D721Med (cell line): ENCODE data around the gene ANKRD33B.

Source experiments
- DNase-seq: peaks from one replicate; pipeline ENCODE4 v3.0.0; 2011; ENCODE audit warnings: low spot score; ENCODE audit not compliant: insufficient read length
- FAIRE-seq: peaks from 2 replicates; lab custom pipeline; 2011; peaks lifted over from hg19 to GRCh38; lab: Jason Lieb, UNC
- TF ChIP-seq, protein P1 (sequence below): IDR thresholded peaks from 2 replicates; pipeline ENCODE4 v1.5.1; 2012; ENCODE audit warnings: mild to moderate bottlenecking, control low read depth; ENCODE audit not compliant: insufficient read depth; ENCODE audit errors: missing control alignments

The ANKRD33B gene

DNA sequence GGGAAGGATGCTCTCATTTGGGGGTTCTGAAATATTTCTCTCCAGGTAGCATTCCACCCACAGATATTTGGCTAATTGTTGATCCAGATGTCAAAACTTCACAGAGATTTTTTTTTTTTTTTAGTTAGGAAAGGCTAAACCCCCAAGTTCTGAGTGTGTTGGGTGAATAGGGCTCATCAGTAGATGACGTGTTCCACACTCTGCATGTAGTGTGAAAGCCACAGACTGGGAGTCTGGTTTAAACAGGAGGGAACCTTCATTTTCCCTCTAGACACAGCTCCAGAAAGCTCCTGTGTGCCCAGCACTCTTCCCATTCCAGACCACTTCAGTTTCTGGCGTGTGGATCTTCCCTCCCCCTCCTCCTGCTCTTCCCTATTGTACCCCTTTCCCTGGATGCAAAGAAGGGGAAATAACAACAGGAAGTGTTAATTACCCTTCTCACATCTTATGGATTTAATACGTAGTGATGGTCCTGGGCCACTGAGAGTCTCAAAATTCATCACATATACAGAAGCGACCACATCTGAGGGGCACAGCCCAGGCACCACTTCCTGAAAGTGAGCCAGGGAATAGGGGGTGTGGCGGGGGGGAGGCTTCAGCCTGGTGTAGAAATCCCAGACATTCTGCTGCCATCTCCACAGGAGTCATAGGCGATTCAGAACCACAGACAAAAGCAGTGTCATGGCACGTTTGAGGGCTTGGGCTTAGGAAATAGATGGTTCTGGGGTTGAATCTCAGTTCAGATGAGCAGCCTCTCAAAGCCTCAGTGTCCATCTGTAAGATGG, 132.1 kb downstream of the ANKRD33B start:
- DNase-seq (no peak), FAIRE-seq (no peak)
- TF ChIP-seq, protein P1, sequence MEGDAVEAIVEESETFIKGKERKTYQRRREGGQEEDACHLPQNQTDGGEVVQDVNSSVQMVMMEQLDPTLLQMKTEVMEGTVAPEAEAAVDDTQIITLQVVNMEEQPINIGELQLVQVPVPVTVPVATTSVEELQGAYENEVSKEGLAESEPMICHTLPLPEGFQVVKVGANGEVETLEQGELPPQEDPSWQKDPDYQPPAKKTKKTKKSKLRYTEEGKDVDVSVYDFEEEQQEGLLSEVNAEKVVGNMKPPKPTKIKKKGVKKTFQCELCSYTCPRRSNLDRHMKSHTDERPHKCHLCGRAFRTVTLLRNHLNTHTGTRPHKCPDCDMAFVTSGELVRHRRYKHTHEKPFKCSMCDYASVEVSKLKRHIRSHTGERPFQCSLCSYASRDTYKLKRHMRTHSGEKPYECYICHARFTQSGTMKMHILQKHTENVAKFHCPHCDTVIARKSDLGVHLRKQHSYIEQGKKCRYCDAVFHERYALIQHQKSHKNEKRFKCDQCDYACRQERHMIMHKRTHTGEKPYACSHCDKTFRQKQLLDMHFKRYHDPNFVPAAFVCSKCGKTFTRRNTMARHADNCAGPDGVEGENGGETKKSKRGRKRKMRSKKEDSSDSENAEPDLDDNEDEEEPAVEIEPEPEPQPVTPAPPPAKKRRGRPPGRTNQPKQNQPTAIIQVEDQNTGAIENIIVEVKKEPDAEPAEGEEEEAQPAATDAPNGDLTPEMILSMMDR, result no peak

DNA sequence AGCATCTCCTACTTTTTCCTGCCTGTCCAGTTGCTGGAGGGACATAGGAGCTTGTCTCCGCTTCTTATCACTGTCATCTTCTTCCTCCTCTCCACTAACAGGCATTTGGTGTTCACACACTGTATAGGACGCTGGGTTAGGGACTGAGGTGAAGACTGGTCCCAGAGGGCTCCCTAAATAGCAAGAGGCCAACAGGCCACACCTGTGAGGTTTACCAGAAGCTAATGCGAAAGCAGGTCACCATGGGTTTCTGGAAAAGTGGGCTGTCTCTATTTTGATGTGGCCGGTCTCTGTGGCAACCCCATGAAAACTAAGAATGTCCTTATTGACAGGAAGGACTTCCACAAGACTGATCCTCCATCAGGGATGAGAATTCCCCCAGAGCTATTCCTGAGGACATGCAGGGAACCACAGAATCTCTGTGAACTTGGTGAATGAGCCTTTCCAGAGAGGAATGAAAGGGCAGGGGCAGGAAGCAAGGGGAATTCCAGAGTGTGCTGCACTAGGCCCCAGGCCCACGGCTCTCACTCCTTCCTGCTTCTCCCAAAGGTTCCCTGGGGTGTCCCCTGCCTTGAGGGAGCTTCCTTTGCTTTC, 135.5 kb downstream of the ANKRD33B start:
- FAIRE-seq, result no peak
- TF ChIP-seq, protein P1, result no peak
- DNase-seq, result no peak

GRCh38 chr5:10699987-10700386, 136.1 kb downstream of the ANKRD33B start:
- DNase-seq (no peak), FAIRE-seq (no peak)
- TF ChIP-seq, protein P1, result no peak

GRCh38 chr5:10700516-10700915, 136.6 kb downstream of the ANKRD33B start:
- DNase-seq (no peak), FAIRE-seq (no peak)
- TF ChIP-seq, protein P1, result no peak

DNA sequence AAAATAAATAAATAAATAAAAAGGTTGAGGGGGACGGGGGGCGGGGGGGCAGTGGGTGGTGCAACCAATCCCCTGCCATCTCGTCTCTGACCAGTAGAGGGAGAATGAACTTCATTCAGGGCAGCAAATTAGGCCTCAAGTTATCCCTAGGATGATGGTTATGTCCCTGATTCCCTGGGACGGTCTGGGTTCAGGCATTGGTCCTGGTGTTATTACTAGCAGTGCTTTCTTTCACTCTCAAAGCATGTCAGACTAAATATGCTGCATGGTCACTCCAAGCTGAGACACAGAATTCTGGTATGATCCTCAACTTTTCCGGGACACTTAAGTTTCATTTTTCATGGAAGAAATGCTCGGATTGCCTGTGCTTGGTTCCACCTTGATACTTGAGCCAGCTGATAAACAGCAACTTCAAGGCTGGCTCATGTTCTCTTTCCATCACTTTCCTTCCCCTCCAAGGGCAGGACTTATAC, 137.7 kb downstream of the ANKRD33B start:
- DNase-seq, result no peak
- FAIRE-seq, result no peak
- TF ChIP-seq, protein P1, result peak; percentile 48

- FAIRE-seq (no peak), DNase-seq (no peak)
- TF ChIP-seq, protein P1, result no peak
Measured at GRCh38 chr5:10702040-10702629, 138.3 kb downstream of the ANKRD33B start.
